ENCODE data around the gene VWC2.

Gene VWC2

GRCh38 chr7:49768835-49769234 lies 4.6 kb upstream of the VWC2 start:
- no peak for ATAC-seq
- no peak for TF ChIP-seq ESRRG (CRISPR knock-in tag; IDR thresholded peaks at IDR 0.05)
- no peak for TF ChIP-seq ZNF565 (CRISPR knock-in tag; conservative IDR thresholded peaks at IDR 0.05; ENCODE audit: low read depth)

GRCh38 chr7:49769285-49769857 lies 4.1 kb upstream of the VWC2 start:
- TF ChIP-seq OSR1 (CRISPR knock-in tag; IDR thresholded peaks at IDR 0.05) (no peak), ESRRG (CRISPR knock-in tag; IDR thresholded peaks at IDR 0.05) (no peak), ZFP3 (CRISPR knock-in tag; IDR thresholded peaks at IDR 0.05) (no peak), CREB5 (CRISPR knock-in tag; IDR thresholded peaks at IDR 0.05; ENCODE audit: low read depth) (no peak), SNAI2 (CRISPR knock-in tag; IDR thresholded peaks at IDR 0.05) (no peak), PPARA (CRISPR knock-in tag; IDR thresholded peaks at IDR 0.05; ENCODE audit: borderline replicate concordance) (no peak), CSRNP3 (CRISPR knock-in tag; IDR thresholded peaks at IDR 0.05) (no peak), ZNF8 (CRISPR knock-in tag; IDR thresholded peaks at IDR 0.05) (no peak), ZNF70 (CRISPR knock-in tag; IDR thresholded peaks at IDR 0.05) (no peak)
- no peak for ATAC-seq

- ATAC-seq, result no peak
- TF ChIP-seq POU6F1 (CRISPR knock-in tag; IDR thresholded peaks at IDR 0.05; ENCODE audit: borderline replicate concordance, low read depth), result no peak
- TF ChIP-seq SNAI2 (CRISPR knock-in tag; IDR thresholded peaks at IDR 0.05), result no peak
- TF ChIP-seq ZC3H10 (CRISPR knock-in tag; IDR thresholded peaks at IDR 0.05), result no peak
- TF ChIP-seq OSR1 (CRISPR knock-in tag; IDR thresholded peaks at IDR 0.05), result no peak
- TF ChIP-seq CREB5 (CRISPR knock-in tag; IDR thresholded peaks at IDR 0.05; ENCODE audit: low read depth), result no peak
Observed at GRCh38 chr7:49770838-49771237, 2.6 kb upstream of the VWC2 start.

GRCh38 chr7:49771427-49772176 lies 1.8 kb upstream of the VWC2 start:
- no peak for ATAC-seq
- TF ChIP-seq PATZ1 (CRISPR knock-in tag; IDR thresholded peaks at IDR 0.05; ENCODE audit: borderline replicate concordance) (no peak), POU6F1 (CRISPR knock-in tag; IDR thresholded peaks at IDR 0.05; ENCODE audit: borderline replicate concordance, low read depth) (no peak), PPARA (CRISPR knock-in tag; IDR thresholded peaks at IDR 0.05; ENCODE audit: borderline replicate concordance) (no peak), TSHZ2 (CRISPR knock-in tag; IDR thresholded peaks at IDR 0.05) (no peak), BACH2 (CRISPR knock-in tag; IDR thresholded peaks at IDR 0.05; ENCODE audit: borderline replicate concordance) (no peak), TCF4 (CRISPR knock-in tag; IDR thresholded peaks at IDR 0.05; ENCODE audit: borderline replicate concordance) (no peak), ZNF565 (CRISPR knock-in tag; conservative IDR thresholded peaks at IDR 0.05; ENCODE audit: low read depth) (no peak), ZC3H10 (CRISPR knock-in tag; IDR thresholded peaks at IDR 0.05) (no peak), ZNF70 (CRISPR knock-in tag; IDR thresholded peaks at IDR 0.05) (no peak), ZFP3 (CRISPR knock-in tag; IDR thresholded peaks at IDR 0.05) (no peak), OSR1 (CRISPR knock-in tag; IDR thresholded peaks at IDR 0.05) (no peak)

Measured in SK-N-SH treated with all-trans-retinoic acid at 6 μM for 48 hours (cell line).